ENCODE measurements around the gene MCOLN1.
"Not testable (repeated sequence)": the region's sequence is repeated elsewhere in the genome, so short reads cannot be mapped to it uniquely, and the experiment has no call there.

MCOLN1 gene

DNA sequence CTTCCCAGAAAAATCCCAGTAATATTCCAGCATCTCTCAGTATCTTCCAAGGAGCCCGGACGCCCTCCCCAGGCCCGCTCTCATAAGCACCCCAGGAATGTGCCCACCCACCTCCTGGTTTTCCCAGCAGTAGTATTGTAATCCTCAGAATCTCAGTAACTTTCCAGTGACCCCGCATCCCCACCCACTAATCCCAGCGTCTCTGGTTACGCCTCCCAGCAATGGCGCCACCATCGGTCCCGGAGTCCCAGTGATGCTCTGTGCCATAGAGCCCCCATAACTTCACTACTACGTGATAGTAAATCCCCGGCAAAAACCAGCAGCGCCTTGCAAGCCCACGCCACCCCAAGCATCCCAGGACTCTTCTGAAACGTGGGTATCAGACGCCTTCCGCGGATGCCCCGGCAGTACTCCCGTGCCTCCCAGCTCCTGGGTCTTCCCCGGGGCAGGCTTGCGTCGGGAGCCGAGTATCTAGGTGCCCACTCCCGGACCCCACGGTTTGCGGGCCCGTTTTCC lies 12.2 kb downstream of the MCOLN1 start:
- H3K4me3 Mint-ChIP-seq: peak overlapping the region; percentile 96
- no peaks in the 10 kb centered on the region for H3K27me3 Mint-ChIP-seq
- H3K9me3 Mint-ChIP-seq: no peaks in the 10 kb centered on the region
- peaks cover 14% of the 10 kb centered on the region for H3K36me3 Mint-ChIP-seq (ENCODE audit: insufficient read depth)
- peak overlapping the region; percentile 95 for H3K27ac Mint-ChIP-seq
- DNase-seq (peak in 1 of 3 experiments; percentile 19), ATAC-seq (replicated peaks) (peak; percentile 17)
- peaks cover 17 to 28% of the 10 kb centered on the region in 2 donors for H3K4me1 Mint-ChIP-seq (ENCODE audit: low read depth in 2 of 2)

- ATAC-seq (replicated peaks): peak; percentile 83
- Mint-ChIP-seq H3K27me3 (no peaks in the 10 kb centered on the region), H3K4me3 (peak within 1 kb of the TSS; percentile 96), H3K9me3 (no peaks in the 10 kb centered on the region), H3K4me1 (ENCODE audit: low read depth in 2 of 2) (peaks cover 17 to 31% of the 10 kb centered on the region in 2 donors), H3K36me3 (ENCODE audit: insufficient read depth) (peaks cover 19% of the 10 kb centered on the region), H3K27ac (peak within 1 kb of the TSS; percentile 95)
- DNase-seq: peak; percentile 88 to 94 (median 91)
These were observed 12.9 kb downstream of the MCOLN1 start, which contains the start of gene PNPLA6 for GRCh38 chr19:7535047-7535997. TSS of gene PNPLA6 (plus strand) at chr19:7535717. CDS start at chr19:7535789, 72 bp downstream.

- ATAC-seq (replicated peaks) (peak; percentile 3), DNase-seq (no peak)
- Mint-ChIP-seq H3K27me3 (no peaks in the 10 kb centered on the region), H3K27ac (peak overlapping the region; percentile 95), H3K4me3 (peak overlapping the region; percentile 96), H3K36me3 (ENCODE audit: insufficient read depth) (peaks cover 19% of the 10 kb centered on the region), H3K9me3 (no peaks in the 10 kb centered on the region), H3K4me1 (ENCODE audit: low read depth in 2 of 2) (peaks cover 17 to 32% of the 10 kb centered on the region in 2 donors)
These were observed 13.7 kb downstream of the MCOLN1 start for GRCh38 chr19:7535998-7536695.

DNA sequence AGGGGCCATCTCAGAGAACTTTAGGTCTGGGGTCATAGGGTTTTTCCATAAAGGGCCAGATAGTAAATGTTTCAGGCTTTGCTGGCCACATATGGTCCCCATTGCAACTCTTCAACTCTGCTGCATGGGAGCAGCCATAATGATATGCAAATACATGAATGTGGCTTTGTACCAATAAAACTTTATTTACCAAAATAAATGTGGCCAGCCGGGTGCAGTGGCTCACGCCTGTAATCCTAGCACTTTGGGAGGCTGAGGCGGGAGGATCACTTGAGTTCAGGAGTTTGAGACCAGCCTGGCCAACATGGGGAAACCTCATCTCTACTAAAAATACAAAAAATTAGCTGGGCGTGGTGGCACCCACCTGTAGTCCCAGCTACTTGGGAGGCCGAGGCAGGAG lies 16.6 kb downstream of the MCOLN1 start:
- not testable (repeated sequence) for H3K27me3 Mint-ChIP-seq; H3K27ac Mint-ChIP-seq; ATAC-seq (replicated peaks); H3K9me3 Mint-ChIP-seq; DNase-seq; H3K4me3 Mint-ChIP-seq
- Mint-ChIP-seq H3K4me1 (ENCODE audit: low read depth in 2 of 2) (peaks cover 17 to 29% of the 10 kb centered on the region in 2 donors), H3K36me3 (ENCODE audit: insufficient read depth) (peaks cover 27% of the 10 kb centered on the region)

DNA sequence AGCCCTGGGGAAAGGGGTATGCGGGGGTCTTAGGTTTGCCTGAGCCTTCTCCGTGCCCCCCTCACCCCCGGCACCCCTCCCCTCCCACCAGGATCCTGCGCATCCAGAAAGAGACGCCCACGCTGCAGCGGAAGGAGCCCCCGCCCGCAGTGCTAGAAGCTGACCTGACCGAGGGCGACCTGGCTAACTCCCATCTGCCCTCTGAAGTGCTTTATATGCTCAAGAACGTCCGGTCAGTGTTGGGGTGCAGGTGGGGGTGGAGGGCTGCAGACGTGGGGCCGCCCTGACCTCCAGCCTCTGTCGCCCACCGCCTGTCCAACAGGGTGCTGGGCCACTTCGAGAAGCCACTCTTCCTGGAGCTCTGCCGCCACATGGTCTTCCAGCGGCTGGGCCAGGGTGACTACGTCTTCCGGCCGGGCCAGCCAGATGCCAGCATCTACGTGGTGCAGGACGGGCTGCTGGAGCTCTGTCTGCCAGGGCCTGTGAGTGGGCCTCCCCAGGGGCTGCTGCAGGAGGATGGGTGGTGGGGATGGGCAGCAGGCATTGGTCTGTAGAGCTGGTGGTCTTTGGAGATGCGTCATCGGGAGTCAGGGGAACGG lies 17.5 kb downstream of the MCOLN1 start:
- Mint-ChIP-seq H3K27ac (peak overlapping the region in 1 of 2 donors; percentile 35), H3K27me3 (no peaks in the 10 kb centered on the region), H3K9me3 (no peaks in the 10 kb centered on the region), H3K4me3 (no peak overlapping the region), H3K4me1 (ENCODE audit: low read depth in 2 of 2) (peaks cover 10 to 22% of the 10 kb centered on the region in 2 donors), H3K36me3 (ENCODE audit: insufficient read depth) (peaks cover 29% of the 10 kb centered on the region)
- no peak for ATAC-seq (replicated peaks)
- no peak for DNase-seq

DNA sequence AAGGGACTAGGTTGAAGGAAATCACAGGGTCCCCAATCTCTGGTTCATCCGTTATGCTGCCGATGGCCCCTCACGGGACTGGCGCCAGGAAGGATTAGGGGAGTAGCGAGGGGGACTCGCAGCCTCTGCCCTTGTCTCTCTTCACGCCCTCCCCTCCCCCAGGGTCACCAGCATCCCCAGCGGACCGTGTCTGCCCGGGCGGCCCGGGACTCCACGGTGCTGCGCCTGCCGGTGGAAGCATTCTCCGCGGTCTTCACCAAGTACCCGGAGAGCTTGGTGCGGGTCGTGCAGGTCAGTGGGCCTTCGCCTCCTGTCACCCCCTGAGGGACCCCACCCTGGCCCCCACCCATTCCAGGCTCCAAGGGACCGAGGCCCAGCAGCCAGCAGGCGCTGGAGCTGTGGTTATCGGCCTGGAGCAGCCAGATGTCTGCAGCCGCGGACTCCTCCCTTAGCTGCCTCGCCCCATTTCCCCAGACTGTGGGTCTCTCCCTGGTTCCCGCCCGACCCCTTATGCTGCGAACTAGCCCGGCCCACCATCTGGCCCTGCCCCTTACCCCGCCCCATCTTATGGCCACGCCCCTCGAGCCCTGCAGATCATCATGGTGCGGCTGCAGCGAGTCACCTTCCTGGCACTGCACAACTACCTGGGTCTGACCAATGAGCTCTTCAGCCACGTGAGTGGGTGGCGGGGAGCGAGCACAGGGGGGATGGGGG lies 18.5 kb downstream of the MCOLN1 start:
- Mint-ChIP-seq H3K4me3 (no peak overlapping the region), H3K4me1 (ENCODE audit: low read depth in 2 of 2) (peaks cover 10 to 19% of the 10 kb centered on the region in 2 donors), H3K27ac (peak overlapping the region in 1 of 2 donors; percentile 35), H3K27me3 (no peaks in the 10 kb centered on the region), H3K9me3 (no peaks in the 10 kb centered on the region), H3K36me3 (ENCODE audit: insufficient read depth) (peaks cover 24% of the 10 kb centered on the region)
- ATAC-seq (replicated peaks) (no peak), DNase-seq (no peak)

GRCh38 chr19:7541475-7541824 lies 19.0 kb downstream of the MCOLN1 start:
- H3K27me3 Mint-ChIP-seq: no peaks in the 10 kb centered on the region
- H3K36me3 Mint-ChIP-seq (ENCODE audit: insufficient read depth): peaks cover 24% of the 10 kb centered on the region
- peaks cover 6 to 17% of the 10 kb centered on the region in 2 donors for H3K4me1 Mint-ChIP-seq (ENCODE audit: low read depth in 2 of 2)
- no peak for DNase-seq
- H3K4me3 Mint-ChIP-seq: no peak overlapping the region
- no peak for ATAC-seq (replicated peaks)
- no peaks in the 10 kb centered on the region for H3K9me3 Mint-ChIP-seq
- no peak overlapping the region for H3K27ac Mint-ChIP-seq

DNA sequence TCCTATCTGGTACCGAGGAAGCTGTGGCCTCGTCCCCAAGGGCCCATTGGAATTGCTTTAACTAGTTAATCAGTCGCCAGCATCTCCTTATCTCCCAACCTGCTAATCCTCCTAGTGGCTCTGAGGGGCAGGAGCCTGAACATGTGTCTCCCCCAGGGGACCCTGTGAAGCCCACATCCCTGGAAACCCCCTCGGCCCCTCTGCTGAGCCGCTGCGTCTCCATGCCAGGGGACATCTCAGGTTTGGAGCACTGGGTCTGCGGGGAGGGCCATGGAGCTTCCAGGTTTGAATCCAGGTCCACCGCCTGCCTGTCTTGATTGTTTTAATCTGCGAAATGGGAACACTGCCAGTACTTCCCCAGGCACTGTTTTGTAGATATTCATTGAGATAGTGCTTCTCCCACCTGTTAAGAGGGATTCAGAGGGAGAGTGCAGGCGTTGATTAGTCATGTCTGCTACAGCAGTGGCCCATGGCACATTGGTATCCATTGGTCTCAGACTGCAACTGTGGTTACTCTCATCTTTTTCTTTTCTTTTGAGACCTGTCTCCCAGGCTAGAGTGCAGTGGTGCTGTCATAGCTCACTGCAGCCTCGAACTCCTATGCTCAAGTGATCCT lies 19.5 kb downstream of the MCOLN1 start:
- DNase-seq (no peak), ATAC-seq (replicated peaks) (no peak)
- H3K4me1 Mint-ChIP-seq (ENCODE audit: low read depth in 2 of 2): peaks cover 4 to 13% of the 10 kb centered on the region in 2 donors
- no peaks in the 10 kb centered on the region for H3K27me3 Mint-ChIP-seq
- no peak overlapping the region for H3K4me3 Mint-ChIP-seq
- no peak overlapping the region for H3K27ac Mint-ChIP-seq
- no peaks in the 10 kb centered on the region for H3K9me3 Mint-ChIP-seq
- H3K36me3 Mint-ChIP-seq (ENCODE audit: insufficient read depth): peaks cover 24% of the 10 kb centered on the region

DNA sequence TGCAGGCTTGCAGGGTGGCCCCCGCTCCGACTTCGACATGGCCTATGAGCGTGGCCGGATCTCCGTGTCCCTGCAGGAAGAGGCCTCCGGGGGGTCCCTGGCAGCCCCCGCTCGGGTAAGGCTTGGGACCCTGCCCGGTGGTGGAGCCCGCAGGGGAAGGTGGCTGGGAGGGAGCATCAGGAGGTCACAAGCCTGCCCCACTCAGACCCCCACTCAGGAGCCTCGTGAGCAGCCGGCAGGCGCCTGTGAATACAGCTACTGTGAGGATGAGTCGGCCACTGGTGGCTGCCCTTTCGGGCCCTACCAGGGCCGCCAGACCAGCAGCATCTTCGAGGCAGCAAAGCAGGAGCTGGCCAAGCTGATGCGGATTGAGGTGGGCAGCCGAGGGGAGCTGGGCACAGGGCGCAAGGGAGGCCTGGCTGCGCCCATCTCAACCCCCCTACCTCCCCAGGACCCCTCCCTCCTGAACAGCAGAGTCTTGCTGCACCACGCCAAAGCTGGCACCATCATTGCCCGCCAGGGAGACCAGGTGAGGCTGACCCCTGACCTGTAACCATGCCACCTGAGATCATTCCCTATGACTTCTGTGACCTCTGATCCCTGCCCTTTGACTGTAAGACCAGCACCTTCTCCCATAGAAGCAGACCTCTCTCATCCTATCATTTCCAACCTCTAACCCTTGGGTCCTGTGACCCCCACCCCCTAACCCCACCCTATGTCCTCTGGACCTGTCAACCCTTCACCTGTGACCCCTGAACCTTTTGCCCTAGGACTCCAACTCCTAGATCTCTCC lies 20.3 kb downstream of the MCOLN1 start:
- peak overlapping the region in 1 of 2 donors; percentile 77 for H3K27ac Mint-ChIP-seq
- H3K36me3 Mint-ChIP-seq (ENCODE audit: insufficient read depth): peaks cover 24% of the 10 kb centered on the region
- ATAC-seq (replicated peaks) (no peak), DNase-seq (no peak)
- H3K9me3 Mint-ChIP-seq: no peaks in the 10 kb centered on the region
- H3K4me1 Mint-ChIP-seq (ENCODE audit: low read depth in 2 of 2): peaks cover 0 to 11% of the 10 kb centered on the region in 2 donors
- H3K4me3 Mint-ChIP-seq: no peak overlapping the region
- no peaks in the 10 kb centered on the region for H3K27me3 Mint-ChIP-seq

DNA sequence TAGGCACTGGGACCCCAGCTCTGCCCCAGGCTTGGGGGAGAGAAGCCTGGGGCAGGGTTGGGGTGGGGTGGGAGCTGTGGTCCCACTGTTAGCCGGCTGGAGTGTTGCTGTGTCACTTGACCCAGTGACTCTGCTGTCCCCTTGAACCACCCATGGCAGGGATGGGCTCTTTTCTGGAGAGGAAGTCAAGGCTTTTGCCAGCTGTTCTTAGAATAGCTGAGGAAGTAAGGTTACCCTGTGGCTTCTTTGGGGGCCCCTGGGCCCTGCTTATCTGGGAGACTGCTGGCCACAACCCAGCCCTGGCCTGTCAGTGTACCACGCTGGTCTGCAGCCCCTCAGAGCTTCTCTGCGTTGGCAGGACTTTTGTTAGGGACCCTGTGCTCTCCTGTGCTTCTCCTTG lies 22.2 kb downstream of the MCOLN1 start:
- no peaks in the 10 kb centered on the region for H3K9me3 Mint-ChIP-seq
- H3K27ac Mint-ChIP-seq: no peak overlapping the region
- H3K4me1 Mint-ChIP-seq (ENCODE audit: low read depth in 2 of 2): peaks cover 0 to 11% of the 10 kb centered on the region in 2 donors
- ATAC-seq (replicated peaks) (peak; percentile 19), DNase-seq (no peak)
- peaks cover 18% of the 10 kb centered on the region for H3K36me3 Mint-ChIP-seq (ENCODE audit: insufficient read depth)
- no peak overlapping the region for H3K4me3 Mint-ChIP-seq
- no peaks in the 10 kb centered on the region for H3K27me3 Mint-ChIP-seq

DNA sequence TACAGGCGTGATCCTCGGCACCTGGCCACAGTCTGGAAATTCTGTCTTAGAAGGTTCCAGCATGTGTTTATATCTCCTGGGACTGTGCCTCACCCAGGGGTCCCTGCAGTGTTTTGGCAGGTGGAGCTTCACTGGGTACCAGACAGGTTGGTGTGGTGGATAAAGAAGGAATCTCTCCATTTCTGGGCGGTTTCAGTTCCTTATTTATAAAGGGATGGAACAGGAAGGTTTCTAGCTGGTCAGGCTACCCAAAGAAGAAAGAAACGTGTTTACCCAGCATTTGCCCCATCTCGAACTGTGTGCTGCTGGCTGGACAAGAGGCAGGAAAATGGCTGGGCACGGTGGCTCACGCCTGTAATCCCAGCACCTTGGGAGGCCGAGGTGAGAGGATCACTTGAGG lies 22.9 kb downstream of the MCOLN1 start:
- Mint-ChIP-seq H3K27ac (no peak overlapping the region), H3K4me3 (no peak overlapping the region)

DNA sequence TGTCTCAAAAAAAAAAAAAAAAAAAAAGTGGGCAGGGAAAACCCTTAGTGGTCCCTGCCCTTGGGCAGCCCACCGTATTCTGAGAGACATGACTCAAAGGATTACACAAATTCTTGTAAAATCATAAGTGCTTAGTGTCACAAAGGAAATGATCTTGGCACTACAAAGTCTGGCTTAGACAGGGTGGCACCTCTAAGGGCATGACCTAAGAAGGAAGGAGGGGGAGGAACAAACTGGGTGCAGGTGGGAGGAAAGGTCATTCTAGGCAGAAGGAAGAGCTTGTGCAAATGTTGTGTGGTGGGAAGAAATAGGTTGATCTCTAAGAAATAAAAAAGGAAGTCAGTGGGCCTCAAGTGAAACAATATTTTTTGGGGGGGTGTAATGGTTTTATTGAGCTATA lies 23.5 kb downstream of the MCOLN1 start:
- Mint-ChIP-seq H3K27ac (no peak overlapping the region), H3K9me3 (no peaks in the 10 kb centered on the region), H3K4me3 (no peak overlapping the region), H3K36me3 (ENCODE audit: insufficient read depth) (peaks cover 13% of the 10 kb centered on the region), H3K27me3 (no peaks in the 10 kb centered on the region), H3K4me1 (ENCODE audit: low read depth in 2 of 2) (peaks cover 0 to 10% of the 10 kb centered on the region in 2 donors)
- ATAC-seq (replicated peaks) (peak; percentile 40), DNase-seq (no peak)

More for the DNA sequence above, 22.9 kb downstream of the MCOLN1 start:
- DNase-seq: no peak
- ATAC-seq (replicated peaks): no peak
- Mint-ChIP-seq H3K9me3 (no peaks in the 10 kb centered on the region), H3K36me3 (ENCODE audit: insufficient read depth) (peaks cover 13% of the 10 kb centered on the region), H3K27me3 (no peaks in the 10 kb centered on the region), H3K4me1 (ENCODE audit: low read depth in 2 of 2) (peaks cover 0 to 11% of the 10 kb centered on the region in 2 donors)

Measured in effector memory CD8-positive, alpha-beta T cell (primary cell).